Activated naive CD4-positive, alpha-beta T cell treated with anti-CD3 and anti-CD28 coated beads, Interleukin-2, amount 50 U/mL, for 16 hours (primary cell): ENCODE measurements around the gene NCBP3.

ENCODE experiments used
- DNase-seq: peaks from one replicate; pipeline ENCODE4 v3.0.0-alpha.2; 2020

NCBP3 gene

GRCh38 chr17:3782751-3783150 lies 63.3 kb downstream of the NCBP3 start:
- no peak for DNase-seq

- DNase-seq, result no peak
Measured at GRCh38 chr17:3780986-3781385, 65.1 kb downstream of the NCBP3 start.

GRCh38 chr17:3777366-3778120 lies 68.5 kb downstream of the NCBP3 start:
- DNase-seq, result no peak

GRCh38 chr17:3773966-3774365 lies 72.1 kb downstream of the NCBP3 start:
- no peak for DNase-seq

DNA sequence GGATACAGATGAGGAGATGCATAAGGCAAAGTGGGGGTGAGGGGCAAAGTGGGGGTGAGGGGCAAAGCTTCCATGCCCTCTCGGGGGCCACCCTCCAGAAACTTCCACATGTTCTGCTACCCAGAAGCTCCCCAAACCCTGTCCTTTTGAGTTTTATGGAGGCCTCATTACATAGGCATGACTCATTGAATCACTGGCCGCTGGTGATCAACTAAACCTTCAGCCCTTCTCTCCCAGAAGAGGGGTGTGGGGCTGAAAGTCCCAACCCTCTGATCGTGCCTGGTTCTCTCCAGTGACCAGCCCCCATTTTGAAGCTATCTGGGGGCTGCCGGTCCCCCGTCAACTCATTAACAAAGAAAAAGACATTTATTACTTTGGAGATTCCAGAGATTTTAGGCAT lies 72.5 kb downstream of the NCBP3 start:
- no peak for DNase-seq

DNA sequence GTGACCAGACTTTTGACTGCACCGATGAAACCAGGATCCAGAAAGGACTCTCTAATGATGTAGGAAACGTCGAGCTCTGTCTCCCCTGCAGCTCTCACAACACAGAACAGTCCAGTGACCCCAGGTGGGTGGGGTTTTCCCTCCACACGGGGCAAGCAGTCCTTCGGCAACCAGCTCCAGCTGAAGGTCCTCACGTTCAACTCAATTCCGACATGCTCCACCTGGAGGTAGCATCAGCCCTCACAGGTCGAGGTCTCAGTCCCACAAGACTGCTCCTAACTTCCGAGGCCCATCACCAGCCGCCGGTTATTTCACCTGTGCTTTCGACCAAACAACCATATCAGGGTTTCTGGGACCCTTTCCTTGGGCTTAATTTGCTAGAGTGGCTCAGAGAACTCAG lies 73.3 kb downstream of the NCBP3 start:
- DNase-seq, result no peak

DNA sequence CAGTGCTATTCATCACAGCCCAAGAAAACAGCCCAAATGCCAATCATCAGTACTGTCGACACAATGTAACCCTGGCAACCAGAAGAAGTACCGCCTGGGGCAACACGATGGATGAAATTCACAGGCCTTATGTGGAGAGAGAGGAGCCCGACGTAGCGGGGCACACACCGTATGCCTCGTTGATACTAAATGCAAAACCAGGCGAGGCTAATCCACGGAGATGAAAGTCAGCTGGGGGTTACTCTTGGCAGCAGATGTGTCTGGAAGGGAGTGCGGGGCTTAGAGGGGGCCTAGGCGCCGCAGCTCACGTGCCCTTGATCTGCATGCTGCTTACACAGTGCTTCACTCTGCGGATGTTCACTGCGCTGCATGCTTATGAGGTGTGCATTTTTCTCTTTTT lies 74.9 kb downstream of the NCBP3 start:
- no peak for DNase-seq

DNA sequence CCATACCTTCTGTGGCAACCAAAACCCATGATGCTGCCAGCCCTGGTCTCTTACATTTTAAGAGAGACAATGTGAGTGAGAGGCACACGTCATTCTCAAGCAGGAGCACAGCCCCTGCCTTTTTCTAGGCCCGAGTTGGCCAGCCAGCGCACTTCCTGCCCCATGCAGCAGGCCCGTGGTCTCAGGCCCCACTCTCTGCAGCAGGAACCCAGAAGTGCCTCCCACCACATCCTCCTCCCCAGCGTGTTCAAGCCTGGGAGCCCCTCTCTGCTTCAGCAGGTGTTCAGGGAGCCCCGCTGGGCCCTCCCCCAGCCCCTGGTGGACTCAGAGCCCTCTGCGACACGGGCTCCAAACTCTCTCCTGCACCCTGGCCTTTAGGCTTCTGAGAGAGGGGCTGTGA lies 75.6 kb downstream of the NCBP3 start:
- no peak for DNase-seq

- DNase-seq, result no peak
Measured at GRCh38 chr17:3768769-3769168, 77.3 kb downstream of the NCBP3 start.

DNA sequence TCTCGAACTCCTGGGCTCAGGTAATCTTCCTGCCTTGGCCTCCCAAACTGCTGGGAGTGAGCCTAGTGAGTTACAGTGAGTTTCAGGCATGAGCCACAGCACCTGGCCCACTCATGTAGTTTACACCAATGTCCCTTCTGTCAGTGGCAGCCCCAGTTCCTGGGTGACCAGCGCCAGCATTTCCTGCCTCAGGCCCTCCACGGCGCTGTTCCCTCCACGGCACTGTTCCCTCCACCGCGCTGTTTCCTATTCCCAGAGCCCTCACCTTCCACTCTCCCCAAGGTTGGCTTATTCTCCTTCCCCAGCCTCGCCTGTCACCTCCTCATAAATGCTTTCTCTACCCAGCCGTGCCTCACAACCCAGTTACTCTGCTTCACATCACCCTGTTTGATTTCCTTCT lies 77.7 kb downstream of the NCBP3 start:
- no peak for DNase-seq

DNA sequence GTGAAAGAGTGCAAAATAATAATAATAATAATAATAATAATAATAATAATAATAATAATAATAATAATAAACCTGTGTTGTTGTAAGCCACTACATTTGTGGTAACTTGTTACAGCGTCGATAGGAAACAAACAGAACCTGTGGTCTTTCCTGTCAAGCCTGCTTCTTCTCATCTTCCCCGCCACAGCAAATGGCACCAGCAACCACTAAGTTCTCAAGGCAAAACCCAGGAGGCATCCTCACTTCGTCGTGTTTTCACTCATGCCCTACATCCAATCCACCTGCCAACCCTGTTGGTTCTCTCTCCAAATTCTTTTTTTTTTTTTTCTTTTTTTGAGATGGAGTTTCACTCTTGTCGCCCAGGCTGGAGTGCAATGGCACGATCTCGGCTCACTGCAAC lies 79.3 kb downstream of the NCBP3 start:
- DNase-seq, result no peak

DNA sequence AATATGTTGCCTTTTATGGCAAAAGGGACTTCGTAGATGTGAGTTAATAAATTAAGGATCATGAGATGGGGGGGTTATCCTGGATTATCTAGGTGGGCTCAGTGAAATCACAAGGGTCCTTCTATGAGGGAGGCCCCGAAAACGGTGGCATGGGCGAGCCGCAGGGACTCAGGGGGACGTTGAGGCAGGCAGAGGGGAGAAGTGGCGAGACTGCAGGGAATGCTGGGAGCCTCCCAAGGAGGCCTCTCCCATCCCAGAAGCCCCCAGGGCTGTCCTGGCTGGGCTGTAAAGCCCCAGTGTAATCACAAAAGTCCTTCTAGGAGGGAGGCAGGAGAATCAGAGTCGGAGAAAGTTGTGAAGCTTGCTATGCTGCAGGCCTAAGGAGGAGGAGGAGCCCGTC lies 80.1 kb downstream of the NCBP3 start:
- no peak for DNase-seq

DNA sequence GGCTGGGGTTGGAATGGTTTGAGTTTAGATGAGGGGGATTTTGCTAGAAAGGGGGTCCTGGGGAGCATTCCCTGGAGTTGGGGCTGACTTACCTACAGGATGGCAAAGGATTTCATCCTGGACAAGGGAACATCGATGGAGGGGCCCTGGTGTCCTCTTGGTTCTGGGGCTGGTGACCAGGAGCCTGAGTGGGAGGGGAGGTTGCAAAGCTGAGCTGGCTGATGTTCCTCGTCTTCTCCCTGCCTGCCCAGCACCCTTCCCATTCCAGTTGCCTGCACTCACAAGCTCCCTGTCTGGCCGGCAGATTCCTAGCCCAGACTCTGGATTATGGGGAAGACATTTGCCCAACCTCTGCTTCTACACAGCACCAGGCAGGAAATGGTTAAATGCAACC lies 82.3 kb downstream of the NCBP3 start:
- no peak for DNase-seq

- no peak for DNase-seq
Measured at GRCh38 chr17:3762922-3763776, 82.9 kb downstream of the NCBP3 start.

- DNase-seq, result no peak
Measured at GRCh38 chr17:3761918-3762380, 84.1 kb downstream of the NCBP3 start.

DNA sequence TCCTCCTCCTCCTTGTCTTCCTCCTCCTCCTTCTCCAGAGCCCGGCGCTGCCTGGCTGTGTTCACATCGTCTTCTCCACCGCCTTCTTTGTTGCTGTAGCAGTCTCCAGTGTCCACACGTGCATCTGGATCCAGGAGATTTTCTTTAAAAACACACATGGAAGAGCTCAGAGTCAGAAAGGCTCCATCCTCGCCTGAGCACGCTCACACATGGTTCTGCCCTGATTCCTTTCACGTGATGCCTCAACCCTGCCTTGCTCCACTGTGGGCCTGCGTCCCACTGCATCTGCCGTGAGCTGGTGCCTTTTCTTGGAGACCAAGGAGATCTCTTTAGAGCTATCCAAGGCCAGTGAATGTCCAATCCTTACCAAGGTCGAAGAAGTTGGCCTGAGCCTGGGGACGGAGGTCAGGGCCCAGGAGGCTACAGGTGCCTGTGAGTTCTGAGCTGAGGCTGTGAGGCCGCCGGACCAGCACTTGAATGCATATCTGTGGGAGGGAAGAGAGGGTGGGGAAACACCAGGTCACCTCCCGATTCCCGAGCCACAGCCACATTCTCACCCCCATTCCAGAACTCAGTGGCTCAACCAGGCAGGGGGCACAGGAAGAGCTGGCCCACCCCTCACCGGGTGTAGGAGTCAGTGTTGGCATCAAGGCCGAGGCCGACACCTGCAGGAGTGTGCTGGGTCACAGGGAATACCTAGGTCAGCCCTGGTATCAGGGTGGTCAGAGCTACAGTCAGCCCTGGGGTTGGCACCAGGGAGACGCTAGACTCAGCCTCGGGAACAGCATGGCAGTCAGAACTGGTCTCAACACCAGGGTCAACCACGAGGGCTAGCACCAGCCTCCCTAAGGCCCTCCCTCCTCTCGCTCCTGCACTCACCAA lies 84.8 kb downstream of the NCBP3 start:
- no peak for DNase-seq

- DNase-seq, result no peak
Measured at GRCh38 chr17:3759597-3760216, 86.3 kb downstream of the NCBP3 start.

- no peak for DNase-seq
Measured at GRCh38 chr17:3755335-3756030, 90.6 kb downstream of the NCBP3 start.

- peak; percentile 72 for DNase-seq
Measured at GRCh38 chr17:3754458-3755334, 91.3 kb downstream of the NCBP3 start.

GRCh38 chr17:3754066-3754457 lies 92.0 kb downstream of the NCBP3 start:
- DNase-seq, result no peak

GRCh38 chr17:3753624-3754023 lies 92.4 kb downstream of the NCBP3 start:
- no peak for DNase-seq
